Breast epithelium (tissue), 4 donors: ENCODE results near the gene LHFPL2. TPM values are rescaled to one million over a fixed set of nuclear protein-coding genes. Genes with fewer than 3 reads are reported as not detected.

ENCODE experiments used
- DNase-seq, 2 donors: peaks; one replicate each; pipeline ENCODE4 v3.0.0-alpha.2; 2019; ENCODE audit warnings: low spot score in 2 of 2
- H3K27ac ChIP-seq, 2 donors: fragments of 200-600 bp; sonication (generic) in 1 of 2; one replicate each; pipeline ENCODE4 v1.5.1; 2016 to 2019; ENCODE audit warnings: mild to moderate bottlenecking in 1 of 2
- H3K27me3 ChIP-seq, 2 donors: fragments of 200-600 bp; sonication (generic) in 1 of 2; one replicate each; pipeline versions ENCODE4 v1.5.1 to v1.6.0; 2017 to 2019; ENCODE audit warnings: control low read depth in 1 of 2, mild to moderate bottlenecking in 1 of 2
- H3K36me3 ChIP-seq: fragments of 200-600 bp; one replicate; pipeline ENCODE4 v1.5.1; 2019
- H3K4me1 ChIP-seq, 2 donors: fragments of 200-600 bp; sonication (generic); one replicate each; pipeline ENCODE4 v1.5.1; 2016 to 2019; ENCODE audit warnings: control low read depth in 1 of 2
- H3K4me3 ChIP-seq, 3 donors: fragments of 200-600 bp; sonication (generic); 1 replicate in 2 of 3; 2 replicates in 1 of 3; pipeline ENCODE4 v1.5.1; 2016 to 2019; ENCODE audit warnings: mild to moderate bottlenecking in 3 of 3, moderate library complexity in 2 of 3
- H3K9me3 ChIP-seq, 2 donors: fragments of 200-600 bp; sonication (generic) in 1 of 2; one replicate each; pipeline ENCODE4 v1.5.1; 2016 to 2019; ENCODE audit warnings: control low read depth in 1 of 2
- POLR2A ChIP-seq: fragments of 450-650 bp; IDR thresholded peaks from one replicate; pipeline ENCODE4 v1.6.1; 2016; ENCODE audit warnings: antibody characterized with exemption, mild to moderate bottlenecking, moderate library complexity
- POLR2AphosphoS5 ChIP-seq, 3 donors: sonication (generic); formaldehyde crosslinking; IDR thresholded peaks; one replicate each; pipeline ENCODE4 v1.6.1; 2017; ENCODE audit warnings: antibody characterized with exemption in 3 of 3
- intact Hi-C: fragments of 100-400 bp; cut with DNase I; formaldehyde crosslinking; loops from one replicate; pipeline ENCODE4 v1.15.1; 2023; ENCODE audit warnings: low total_unique reads
- total RNA-seq, 3 donors: library from RNA; depleted of rRNA; stranded (reverse); fragments of >200 nt; gene quantifications; one replicate each; pipeline ENCODE4 v1.1.0, GENCODE V29; 2016
- TF ChIP-seq, protein P1 (sequence below), 3 donors: fragments of 450-650 bp; IDR thresholded peaks; one replicate each; pipeline ENCODE4 v1.5.1; 2016 to 2017; ENCODE audit warnings: antibody characterized with exemption in 3 of 3, mild to moderate bottlenecking in 3 of 3, moderate library complexity in 3 of 3

LHFPL2 gene
- total RNA-seq, 3 donors from 2014 or later, result 36.8 to 61.8 (median 41.3) TPM

DNA sequence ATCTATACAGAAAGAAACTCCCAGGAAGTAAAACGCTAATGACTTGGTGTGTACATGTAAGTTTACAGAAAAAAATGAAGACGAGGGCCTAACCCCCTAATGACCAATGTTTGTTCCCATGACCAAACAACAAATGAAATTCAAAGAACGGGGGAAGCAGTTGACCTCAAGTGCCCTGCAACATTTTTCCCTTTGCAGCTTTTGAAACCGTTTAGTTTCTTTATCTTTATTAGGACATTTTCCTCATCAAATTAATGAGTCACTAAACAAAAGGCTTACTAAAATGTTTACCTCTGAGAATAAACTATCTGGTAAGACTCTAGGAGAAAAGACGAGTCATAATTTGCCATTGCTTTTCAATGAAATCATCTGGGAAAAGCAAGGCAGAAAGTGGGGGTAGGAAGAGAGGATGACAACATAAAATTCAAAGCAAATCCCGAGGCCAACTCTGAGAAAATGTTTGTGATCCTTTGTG lies 57.4 kb downstream of the LHFPL2 start:
- Histone ChIP-seq H3K4me1 (peaks cover 0 to 30% of the 10 kb centered on the region in 2 donors), H3K4me3 (no peak overlapping the region), H3K27me3 (no peaks in the 10 kb centered on the region), H3K27ac (peak overlapping the region; percentile 74 to 76), H3K9me3 (no peaks in the 10 kb centered on the region), H3K36me3 (no peaks in the 10 kb centered on the region)
- DNase-seq, result no peak
- TF ChIP-seq POLR2AphosphoS5 (IDR thresholded peaks at IDR 0.05) (no peak), POLR2A (no peak)
- TF ChIP-seq, protein P1, sequence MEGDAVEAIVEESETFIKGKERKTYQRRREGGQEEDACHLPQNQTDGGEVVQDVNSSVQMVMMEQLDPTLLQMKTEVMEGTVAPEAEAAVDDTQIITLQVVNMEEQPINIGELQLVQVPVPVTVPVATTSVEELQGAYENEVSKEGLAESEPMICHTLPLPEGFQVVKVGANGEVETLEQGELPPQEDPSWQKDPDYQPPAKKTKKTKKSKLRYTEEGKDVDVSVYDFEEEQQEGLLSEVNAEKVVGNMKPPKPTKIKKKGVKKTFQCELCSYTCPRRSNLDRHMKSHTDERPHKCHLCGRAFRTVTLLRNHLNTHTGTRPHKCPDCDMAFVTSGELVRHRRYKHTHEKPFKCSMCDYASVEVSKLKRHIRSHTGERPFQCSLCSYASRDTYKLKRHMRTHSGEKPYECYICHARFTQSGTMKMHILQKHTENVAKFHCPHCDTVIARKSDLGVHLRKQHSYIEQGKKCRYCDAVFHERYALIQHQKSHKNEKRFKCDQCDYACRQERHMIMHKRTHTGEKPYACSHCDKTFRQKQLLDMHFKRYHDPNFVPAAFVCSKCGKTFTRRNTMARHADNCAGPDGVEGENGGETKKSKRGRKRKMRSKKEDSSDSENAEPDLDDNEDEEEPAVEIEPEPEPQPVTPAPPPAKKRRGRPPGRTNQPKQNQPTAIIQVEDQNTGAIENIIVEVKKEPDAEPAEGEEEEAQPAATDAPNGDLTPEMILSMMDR (IDR thresholded peaks at IDR 0.05), result no peak
- intact Hi-C loops, result loop anchor here (5.0 kb wide), 1 partner anchor 301 kb away; no protein-coding TSS in a partner anchor

DNA sequence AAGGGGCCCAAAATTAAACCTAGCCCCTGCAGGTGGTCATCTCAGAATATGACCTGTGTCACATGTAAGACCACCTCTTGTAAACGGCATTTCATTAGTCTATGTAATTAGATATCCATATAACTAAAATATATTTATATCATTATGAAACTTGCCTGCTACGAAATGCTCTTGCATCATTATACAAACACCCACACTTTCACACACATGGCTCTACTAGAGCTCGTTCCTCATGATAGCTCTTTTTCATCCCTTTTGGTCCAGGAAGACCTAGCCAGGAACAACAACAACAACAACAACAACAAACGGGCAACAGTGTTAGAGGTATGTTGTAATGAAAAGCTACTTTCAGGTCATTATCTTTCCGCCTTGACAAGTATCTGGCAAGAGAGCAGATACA lies 58.6 kb downstream of the LHFPL2 start:
- Histone ChIP-seq H3K4me1 (peaks cover 0 to 21% of the 10 kb centered on the region in 2 donors), H3K27me3 (no peaks in the 10 kb centered on the region), H3K36me3 (no peaks in the 10 kb centered on the region), H3K9me3 (no peaks in the 10 kb centered on the region), H3K4me3 (no peak overlapping the region), H3K27ac (peak overlapping the region; percentile 57)
- intact Hi-C loops, result loop anchor here (5.0 kb wide), 1 partner anchor 302 kb away; no protein-coding TSS in a partner anchor
- DNase-seq, result no peak
- no peak for TF ChIP-seq POLR2A
- TF ChIP-seq, protein P1 (IDR thresholded peaks at IDR 0.05), result no peak
- no peak for TF ChIP-seq POLR2AphosphoS5 (IDR thresholded peaks at IDR 0.05)

DNA sequence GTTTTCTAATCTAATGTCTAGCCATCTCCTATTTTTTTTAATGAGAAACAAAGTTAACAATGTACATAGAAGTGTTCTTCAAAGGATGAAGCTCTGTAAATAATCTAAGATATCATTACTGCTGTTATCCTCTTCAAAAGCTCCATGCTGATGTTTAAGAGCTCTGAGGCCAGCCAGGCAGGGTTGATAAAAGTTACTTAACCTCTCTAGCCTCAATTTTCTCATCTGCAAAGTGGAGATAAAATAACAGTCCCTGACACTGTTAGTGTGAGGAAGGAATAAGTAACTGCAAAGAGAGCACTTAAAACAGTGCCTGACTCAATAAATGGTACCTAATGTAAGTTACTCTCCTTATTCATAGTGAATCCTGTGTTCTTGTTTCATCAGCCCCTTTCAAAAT lies 60.1 kb downstream of the LHFPL2 start:
- intact Hi-C loops, result no loop called here
- no peaks in the 10 kb centered on the region for H3K9me3 ChIP-seq
- TF ChIP-seq, protein P1 (IDR thresholded peaks at IDR 0.05), result no peak
- TF ChIP-seq POLR2A (no peak), POLR2AphosphoS5 (IDR thresholded peaks at IDR 0.05) (no peak)
- no peaks in the 10 kb centered on the region for H3K36me3 ChIP-seq
- no peaks in the 10 kb centered on the region for H3K27me3 ChIP-seq
- peaks cover 0 to 9% of the 10 kb centered on the region in 2 donors for H3K4me1 ChIP-seq
- H3K27ac ChIP-seq, result peak overlapping the region; percentile 57 to 70
- no peak for DNase-seq
- H3K4me3 ChIP-seq, result no peak overlapping the region

DNA sequence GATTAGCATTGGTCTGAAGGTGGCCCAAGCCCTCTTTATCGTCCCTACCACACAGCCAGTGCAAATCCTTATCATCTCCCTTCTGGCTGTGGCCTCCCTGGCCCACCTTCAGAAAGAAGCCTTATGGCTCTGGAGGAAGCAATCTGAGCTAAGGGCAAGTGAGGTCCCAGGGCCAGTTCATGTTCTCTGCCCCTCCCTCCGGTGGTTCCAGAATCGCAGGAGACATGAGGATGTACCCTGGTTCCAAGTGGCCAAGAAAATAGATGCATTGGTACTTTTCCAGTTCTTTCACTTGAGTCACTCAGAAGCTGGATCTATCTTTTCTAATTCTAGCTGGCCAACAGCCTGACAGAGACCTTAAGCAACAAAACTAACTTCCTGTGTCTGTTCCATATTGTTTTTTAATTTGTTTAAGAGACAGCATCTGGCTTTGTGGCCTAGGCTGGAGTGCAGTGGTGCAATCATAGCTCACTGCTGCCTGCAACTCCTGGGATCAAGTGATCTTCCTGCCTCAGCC lies 60.7 kb downstream of the LHFPL2 start:
- peak overlapping the region in 1 of 2 donors; percentile 57 for H3K27ac ChIP-seq
- DNase-seq, result no peak

More for the DNA sequence above, 60.7 kb downstream of the LHFPL2 start:
- intact Hi-C loops, result no loop called here
- Histone ChIP-seq H3K4me3 (no peak overlapping the region), H3K27me3 (no peaks in the 10 kb centered on the region), H3K36me3 (no peaks in the 10 kb centered on the region), H3K9me3 (no peaks in the 10 kb centered on the region), H3K4me1 (peaks cover 0 to 9% of the 10 kb centered on the region in 2 donors)
- peak in 2 of 3 donors; percentile 36 to 54 for TF ChIP-seq POLR2AphosphoS5 (IDR thresholded peaks at IDR 0.05)
- TF ChIP-seq, protein P1 (IDR thresholded peaks at IDR 0.05), result no peak
